PC-3 (cell line): Measurements from ENCODE around the gene RPSA.

Experiments used
- CTCF ChIP-seq: fragments of 300-600 bp; sonication (generic); conservative IDR thresholded peaks from 2 replicates; pipeline ENCODE4 v1.5.1; 2017; ENCODE audit warnings: antibody characterized with exemption, low read depth, mild to moderate bottlenecking, low read length
- EZH2phosphoT487 ChIP-seq: fragments of 300-600 bp; sonication (generic); IDR thresholded peaks from 2 replicates; pipeline ENCODE4 v1.6.1; 2018; ENCODE audit warnings: mild to moderate bottlenecking, antibody characterized with exemption, low read length, borderline replicate concordance

GRCh38 chr3:39383045-39383880 lies 23.3 kb upstream of the RPSA start, which contains the start of gene SLC25A38:
- TF ChIP-seq CTCF (peak; percentile 28; the same call in 1 of the 2 replicates), EZH2phosphoT487 (no peak)
